ENCODE data around the gene PDE5A.
"Not testable (repeated sequence)": the region's sequence is repeated elsewhere in the genome, so short reads cannot be mapped to it uniquely, and the experiment has no call there.

The PDE5A gene

DNA sequence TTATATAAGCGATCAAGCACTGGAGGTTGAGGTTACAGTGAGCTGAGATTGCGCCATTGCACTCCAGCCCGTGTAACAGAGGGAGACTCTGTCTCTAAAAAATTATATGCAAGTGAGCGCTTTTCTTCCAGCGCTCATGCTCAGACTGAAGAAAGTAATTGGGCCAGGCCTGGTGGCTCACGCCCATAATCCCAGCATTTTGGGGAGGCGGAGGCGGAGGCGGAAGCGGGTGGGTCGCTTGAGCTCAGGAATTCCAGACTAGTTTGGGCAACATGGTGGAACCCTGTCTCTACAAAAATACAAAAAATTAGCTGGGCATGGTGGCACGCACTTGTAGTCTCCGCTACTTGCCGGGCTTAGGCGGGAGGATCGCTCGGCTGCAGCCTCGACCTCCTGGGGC is 172.9 kb downstream of the PDE5A start:
- DNase-seq: not testable (repeated sequence)

DNA sequence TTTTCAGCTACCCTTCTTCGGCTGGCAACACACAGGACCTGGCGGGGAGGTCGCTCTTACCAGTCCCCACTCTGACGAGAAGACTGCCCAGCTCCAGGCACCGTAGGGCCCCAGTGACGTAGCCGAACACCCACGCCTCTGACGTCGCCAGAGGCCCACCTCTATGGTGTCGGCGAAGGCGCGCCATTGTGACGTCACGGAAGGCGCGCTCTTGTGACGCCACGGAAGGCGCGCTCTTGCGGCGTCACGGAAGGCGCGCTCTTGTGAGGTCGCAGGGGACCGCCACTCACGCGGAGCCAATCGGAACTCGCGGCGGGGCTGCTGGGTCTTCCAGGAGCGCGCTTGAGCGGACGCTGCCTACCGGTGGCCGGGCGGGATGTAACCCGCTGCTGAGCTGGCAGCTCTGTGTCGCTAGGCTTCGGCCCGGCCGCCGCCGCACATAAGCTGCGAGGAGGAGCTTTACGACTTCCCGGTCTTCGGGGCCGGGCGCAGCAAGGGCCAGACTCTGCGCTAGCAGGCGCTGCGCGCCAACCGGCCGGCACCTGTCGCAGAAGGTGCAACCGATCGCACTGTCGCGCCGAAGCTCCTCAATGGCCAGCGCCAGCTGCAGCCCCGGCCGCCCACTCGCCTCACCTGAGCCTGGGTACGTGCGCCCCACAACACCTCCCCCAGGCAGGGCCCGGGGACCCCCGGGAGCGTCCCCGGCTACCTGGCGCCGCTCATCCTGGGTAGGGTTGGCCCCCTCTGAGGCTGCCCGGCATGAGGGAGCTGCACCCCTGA is 173.9 kb downstream of the PDE5A start:
- DNase-seq: peak; percentile 68

DNA sequence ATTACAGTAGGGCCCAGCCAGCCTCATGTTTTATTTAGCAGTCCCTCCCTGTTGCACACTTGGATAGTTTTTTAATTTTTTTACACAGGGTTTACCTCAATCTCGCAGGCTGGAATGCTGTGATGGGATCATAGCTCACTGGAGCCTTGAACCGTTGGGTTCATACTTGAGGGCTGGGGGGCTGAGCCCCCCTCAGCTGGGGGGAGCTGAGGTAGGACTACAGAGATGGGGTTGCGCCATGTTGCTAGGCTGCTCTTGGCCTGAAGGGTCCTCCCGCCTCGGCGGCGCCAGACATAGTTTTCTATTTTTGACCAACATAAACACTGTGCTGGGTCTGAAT is 174.5 kb downstream of the PDE5A start:
- DNase-seq: peak; percentile 8

DNA sequence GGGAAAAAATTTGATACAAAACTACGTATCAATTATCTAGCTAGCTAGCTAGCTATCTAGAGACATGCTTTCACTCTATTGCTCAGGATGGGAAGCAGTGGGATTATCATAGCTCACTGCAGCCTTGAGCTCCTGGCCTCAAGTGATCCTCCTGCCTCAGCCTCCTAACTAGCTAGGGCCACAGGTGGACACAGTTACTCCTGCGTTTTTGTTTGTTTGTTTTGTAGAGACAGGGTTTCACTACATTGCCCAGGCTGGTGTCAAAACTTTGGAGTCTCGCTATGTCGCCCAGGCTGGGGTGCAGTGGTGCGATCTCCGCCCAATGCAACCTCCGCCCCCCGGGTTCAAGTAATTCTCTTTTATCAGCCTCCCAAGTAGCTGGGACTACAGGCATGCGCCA is 175.3 kb downstream of the PDE5A start:
- DNase-seq: not testable (repeated sequence)

- not testable (repeated sequence) for DNase-seq
Observed at GRCh38 chr4:119449851-119450250, 178.8 kb downstream of the PDE5A start.
